OCI-LY3 (cell line): Measurements from ENCODE around the gene CCT8.
"Not testable (repeated sequence)": the region's sequence is repeated elsewhere in the genome, so short reads cannot be mapped to it uniquely, and the experiment has no call there.

Source experiments
- H2AFZ ChIP-seq: fragments of 200-600, 300-600 bp; shearing (Covaris generic); 2 replicates; pipeline ENCODE4 v1.6.0; 2014; ENCODE audit warnings: antibody characterized with exemption, low read depth, low read length
- H3K27ac ChIP-seq: fragments of 200-600, 300-600 bp; sonication (generic); 2 replicates; pipeline ENCODE4 v1.5.1; 2014; ENCODE audit warnings: mild to moderate bottlenecking, low read length, moderate library complexity, mixed read lengths
- H3K27me3 ChIP-seq: fragments of 200-600, 300-600 bp; sonication (generic); 2 replicates; pipeline ENCODE4 v1.6.1; 2014; ENCODE audit warnings: low read depth, low read length, mixed read lengths
- H3K36me3 ChIP-seq: fragments of 200-600, 300-600 bp; sonication (generic); replicated peaks from 2 replicates; pipeline ENCODE3; 2014; ENCODE audit warnings: low read depth, low read length, mixed read lengths
- H3K4me1 ChIP-seq: fragments of 300-600, 200-600 bp; sonication (generic); 2 replicates; pipeline ENCODE4 v1.6.1; 2014; ENCODE audit warnings: low read length, mixed read lengths
- H3K4me2 ChIP-seq: fragments of 200-600, 300-600 bp; sonication (generic); 2 replicates; pipeline ENCODE4 v1.6.1; 2014; ENCODE audit warnings: low read length, mixed read lengths
- H3K4me3 ChIP-seq: fragments of 300-600, 200-600 bp; sonication (generic); 2 replicates; pipeline ENCODE4 v1.5.1; 2014; ENCODE audit warnings: antibody characterized with exemption, mild to moderate bottlenecking, low read length, moderate library complexity
- H3K79me2 ChIP-seq: fragments of 300-600, 200-600 bp; shearing (Covaris generic); 2 replicates; pipeline ENCODE4 v1.6.1; 2014; ENCODE audit warnings: mild to moderate bottlenecking, low read length, mixed read lengths
- H3K9ac ChIP-seq: fragments of 300-600, 200-600 bp; shearing (Covaris generic); 2 replicates; pipeline ENCODE4 v1.6.0; 2014; ENCODE audit warnings: mild to moderate bottlenecking, low read length, moderate library complexity
- H3K9me3 ChIP-seq: fragments of 200-600, 300-600 bp; shearing (Covaris generic); 2 replicates; pipeline ENCODE4 v1.6.1; 2014; ENCODE audit warnings: low read length, mixed read lengths; ENCODE audit not compliant: insufficient read depth
- H4K20me1 ChIP-seq: fragments of 200-600, 300-600 bp; sonication (generic); 2 replicates; pipeline ENCODE4 v1.6.1; 2016; ENCODE audit warnings: low read length, mixed read lengths; ENCODE audit not compliant: insufficient read depth
- EZH2phosphoT487 ChIP-seq: fragments of 200-600 bp; shearing (Covaris generic); IDR thresholded peaks from 2 replicates; pipeline ENCODE4 v1.6.1; 2018; ENCODE audit warnings: antibody characterized with exemption, mixed run types, low read depth
- TF ChIP-seq, protein P1 (sequence below): fragments of 200-600, 300-600 bp; sonication (generic); IDR thresholded peaks from 2 replicates; pipeline ENCODE4 v1.5.1; 2014; ENCODE audit warnings: antibody characterized with exemption, low read length, low read depth

CCT8 gene

DNA sequence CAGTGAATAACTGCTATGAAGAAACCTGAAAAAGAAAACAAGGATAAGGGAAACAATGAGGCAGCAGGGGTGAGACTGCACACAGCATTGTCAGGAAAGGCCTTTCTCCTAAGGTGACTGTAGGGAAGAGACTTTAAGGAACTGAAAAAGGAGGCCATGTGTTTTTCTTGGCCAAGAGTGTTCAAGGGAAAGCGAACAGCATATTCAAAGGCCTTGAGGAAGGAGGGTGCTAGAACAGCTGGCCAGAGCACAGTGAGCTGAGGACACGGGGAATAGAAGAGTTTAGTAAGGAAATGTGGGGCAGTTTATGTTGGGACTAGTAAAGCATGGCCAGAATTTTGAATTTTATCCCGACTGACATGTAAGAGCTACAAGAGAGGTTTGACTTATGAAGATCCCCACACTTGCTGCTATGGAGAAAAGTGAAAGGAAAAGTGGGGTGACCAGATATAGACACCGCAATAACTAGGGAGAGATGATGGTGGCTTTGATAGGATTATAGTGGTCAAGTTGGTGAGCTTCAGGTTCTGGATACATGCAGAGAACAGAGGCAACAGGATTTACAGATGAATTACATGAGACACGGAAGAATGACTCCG is 55.7 kb downstream of the CCT8 start:
- peak overlapping the region; percentile 81 for H3K4me3 ChIP-seq
- no peak overlapping the region for H2AFZ ChIP-seq
- no peaks in the 10 kb centered on the region for H3K9me3 ChIP-seq
- H4K20me1 ChIP-seq: no peaks in the 10 kb centered on the region
- peaks cover 13% of the 10 kb centered on the region for H3K4me1 ChIP-seq
- H3K79me2 ChIP-seq: peaks cover 27% of the 10 kb centered on the region
- peak overlapping the region; percentile 80 for H3K9ac ChIP-seq
- H3K4me2 ChIP-seq: peak overlapping the region; percentile 98
- TF ChIP-seq EZH2phosphoT487: no peak
- TF ChIP-seq, protein P1, sequence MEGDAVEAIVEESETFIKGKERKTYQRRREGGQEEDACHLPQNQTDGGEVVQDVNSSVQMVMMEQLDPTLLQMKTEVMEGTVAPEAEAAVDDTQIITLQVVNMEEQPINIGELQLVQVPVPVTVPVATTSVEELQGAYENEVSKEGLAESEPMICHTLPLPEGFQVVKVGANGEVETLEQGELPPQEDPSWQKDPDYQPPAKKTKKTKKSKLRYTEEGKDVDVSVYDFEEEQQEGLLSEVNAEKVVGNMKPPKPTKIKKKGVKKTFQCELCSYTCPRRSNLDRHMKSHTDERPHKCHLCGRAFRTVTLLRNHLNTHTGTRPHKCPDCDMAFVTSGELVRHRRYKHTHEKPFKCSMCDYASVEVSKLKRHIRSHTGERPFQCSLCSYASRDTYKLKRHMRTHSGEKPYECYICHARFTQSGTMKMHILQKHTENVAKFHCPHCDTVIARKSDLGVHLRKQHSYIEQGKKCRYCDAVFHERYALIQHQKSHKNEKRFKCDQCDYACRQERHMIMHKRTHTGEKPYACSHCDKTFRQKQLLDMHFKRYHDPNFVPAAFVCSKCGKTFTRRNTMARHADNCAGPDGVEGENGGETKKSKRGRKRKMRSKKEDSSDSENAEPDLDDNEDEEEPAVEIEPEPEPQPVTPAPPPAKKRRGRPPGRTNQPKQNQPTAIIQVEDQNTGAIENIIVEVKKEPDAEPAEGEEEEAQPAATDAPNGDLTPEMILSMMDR: no peak
- no peaks in the 10 kb centered on the region for H3K27me3 ChIP-seq
- H3K27ac ChIP-seq: 0 out of 2 replicates have a peak overlapping the region, but pooled peaks have one; percentile 13
- H3K36me3 ChIP-seq: no peaks in the 10 kb centered on the region

DNA sequence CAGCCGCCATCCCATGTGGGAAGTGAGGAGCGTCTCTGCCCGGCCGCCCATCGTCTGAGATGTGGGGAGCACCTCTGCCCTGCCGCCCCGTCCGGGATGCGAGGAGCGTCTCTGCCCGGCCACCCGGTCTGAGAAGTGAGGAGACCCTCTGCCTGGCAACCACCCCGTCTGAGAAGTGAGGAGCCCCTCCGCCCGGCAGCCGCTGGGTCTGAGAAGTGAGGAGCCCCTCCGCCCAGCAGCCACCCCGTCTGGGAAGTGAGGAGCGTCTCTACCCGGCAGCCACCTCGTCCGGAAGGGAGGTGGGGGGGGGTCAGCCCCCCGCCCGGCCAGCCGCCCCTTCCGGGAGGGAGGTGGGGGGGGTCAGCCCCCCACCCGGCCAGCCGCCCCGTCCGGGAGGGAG is 62.2 kb downstream of the CCT8 start:
- not testable (repeated sequence) for H3K27ac ChIP-seq, H3K4me2 ChIP-seq, H3K4me3 ChIP-seq, H3K36me3 ChIP-seq, H3K9me3 ChIP-seq, H2AFZ ChIP-seq, H3K79me2 ChIP-seq, H3K9ac ChIP-seq, H3K27me3 ChIP-seq, H4K20me1 ChIP-seq, H3K4me1 ChIP-seq

DNA sequence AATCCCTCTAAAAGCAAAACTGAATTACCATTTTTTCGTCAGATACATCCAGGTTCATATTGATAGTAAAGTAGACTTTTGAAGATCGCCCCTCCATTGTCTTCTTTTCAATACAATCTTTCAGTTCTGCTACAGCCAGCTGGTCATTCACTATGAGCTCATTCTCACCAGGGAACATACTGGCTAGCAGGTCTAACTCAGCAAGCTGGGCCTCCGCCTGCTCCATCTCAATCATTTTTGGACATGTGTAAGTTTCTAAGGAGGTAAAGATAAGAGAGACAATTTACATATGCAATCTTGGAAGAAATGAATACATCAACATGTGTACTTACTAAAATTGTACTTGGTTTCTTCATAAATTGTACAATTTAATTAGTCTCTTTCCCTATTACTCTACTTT is 65.1 kb downstream of the CCT8 start:
- Histone ChIP-seq H3K79me2 (no peaks in the 10 kb centered on the region), H3K27ac (no peak overlapping the region), H2AFZ (no peak overlapping the region), H3K4me3 (no peak overlapping the region), H3K27me3 (no peaks in the 10 kb centered on the region), H3K4me1 (peaks cover 5% of the 10 kb centered on the region; the same call in 1 of the 2 replicates), H3K4me2 (no peak overlapping the region), H3K36me3 (no peaks in the 10 kb centered on the region), H3K9ac (no peak overlapping the region), H3K9me3 (no peaks in the 10 kb centered on the region), H4K20me1 (no peaks in the 10 kb centered on the region)
- no peak for TF ChIP-seq EZH2phosphoT487
- TF ChIP-seq, protein P1: no peak

DNA sequence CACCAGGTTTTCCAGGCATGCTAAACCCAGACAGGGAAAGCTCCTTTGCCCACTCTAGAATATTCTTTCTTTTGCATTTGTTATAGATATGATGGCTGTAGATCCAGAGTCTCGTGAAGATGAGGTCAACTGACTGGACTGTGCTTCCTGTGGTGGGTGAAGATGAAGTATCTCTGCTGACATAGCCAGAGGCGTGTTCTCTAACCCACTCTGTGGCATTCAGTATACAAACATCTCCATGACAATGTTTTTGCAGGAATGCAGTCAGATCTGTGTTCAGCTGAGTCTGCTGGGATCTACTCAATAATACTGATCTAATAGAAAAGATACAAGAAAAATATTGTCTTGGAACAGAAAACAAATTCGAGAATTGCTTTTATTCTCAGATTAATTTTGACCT is 65.6 kb downstream of the CCT8 start:
- TF ChIP-seq, protein P1: no peak
- no peak overlapping the region for H3K4me2 ChIP-seq
- no peak overlapping the region for H3K9ac ChIP-seq

DNA sequence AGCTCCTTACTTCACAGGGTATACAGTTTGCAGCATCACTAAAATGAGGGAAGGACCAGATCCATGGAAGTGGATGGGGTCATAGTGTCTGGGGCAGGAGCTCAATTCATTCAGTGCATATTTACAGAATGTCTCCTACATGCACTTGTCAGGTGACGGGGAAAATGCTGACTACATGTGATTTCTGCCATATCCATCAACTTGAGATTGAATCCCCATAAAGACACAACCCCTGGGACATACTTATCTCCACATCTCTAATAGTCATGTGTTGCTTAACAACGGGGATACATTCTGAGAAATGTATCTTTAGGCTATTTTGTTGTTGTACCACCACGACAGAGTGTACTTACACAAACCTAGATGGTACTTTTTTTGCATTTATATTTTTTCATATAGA is 66.3 kb downstream of the CCT8 start:
- Histone ChIP-seq H3K79me2 (no peaks in the 10 kb centered on the region), H3K4me3 (no peak overlapping the region), H3K9me3 (no peaks in the 10 kb centered on the region), H3K36me3 (no peaks in the 10 kb centered on the region), H3K4me2 (no peak overlapping the region), H3K4me1 (peaks cover 5% of the 10 kb centered on the region; the same call in 1 of the 2 replicates), H3K27ac (no peak overlapping the region), H3K27me3 (no peaks in the 10 kb centered on the region), H3K9ac (no peak overlapping the region), H2AFZ (no peak overlapping the region), H4K20me1 (no peaks in the 10 kb centered on the region)
- TF ChIP-seq, protein P1: no peak
- no peak for TF ChIP-seq EZH2phosphoT487

More for the DNA sequence above, 65.6 kb downstream of the CCT8 start:
- no peak overlapping the region for H3K4me3 ChIP-seq
- H3K4me1 ChIP-seq: peaks cover 5% of the 10 kb centered on the region; the same call in 1 of the 2 replicates
- no peaks in the 10 kb centered on the region for H4K20me1 ChIP-seq
- no peak overlapping the region for H3K27ac ChIP-seq
- H3K27me3 ChIP-seq: no peaks in the 10 kb centered on the region
- no peaks in the 10 kb centered on the region for H3K79me2 ChIP-seq
- H3K9me3 ChIP-seq: no peaks in the 10 kb centered on the region
- H2AFZ ChIP-seq: no peak overlapping the region
- no peaks in the 10 kb centered on the region for H3K36me3 ChIP-seq
